GM18505 (cell line): Measurements from ENCODE around the gene GRK7.
"Not testable (repeated sequence)": the region's sequence is repeated elsewhere in the genome, so short reads cannot be mapped to it uniquely, and the experiment has no call there.

ENCODE experiments used
- ATAC-seq: cut with Tn5 transposase; IDR thresholded peaks from one replicate; pipeline ENCODE4 v1.9.1; 2021; ENCODE audit not compliant: unreplicated experiment
- POLR2A ChIP-seq: IDR thresholded peaks from 4 replicates; pipeline ENCODE4 v1.6.1; 2011; ENCODE audit warnings: borderline replicate concordance; ENCODE audit not compliant: insufficient read depth, insufficient read length; ENCODE audit errors: extremely low read depth

GRK7 gene

GRCh38 chr3:141773676-141774075 lies 10.5 kb downstream of the GRK7 start:
- no peak for TF ChIP-seq POLR2A
- no peak for ATAC-seq

GRCh38 chr3:141776376-141776775 lies 13.2 kb downstream of the GRK7 start:
- TF ChIP-seq POLR2A: no peak
- ATAC-seq: no peak

GRCh38 chr3:141776885-141777284 lies 13.7 kb downstream of the GRK7 start:
- no peak for ATAC-seq
- no peak for TF ChIP-seq POLR2A

GRCh38 chr3:141777957-141778813 lies 15.0 kb downstream of the GRK7 start:
- ATAC-seq: no peak
- no peak for TF ChIP-seq POLR2A

- no peak for ATAC-seq
- no peak for TF ChIP-seq POLR2A
Measured at GRCh38 chr3:141779667-141780066, 16.5 kb downstream of the GRK7 start.

GRCh38 chr3:141782386-141782932 lies 19.3 kb downstream of the GRK7 start:
- TF ChIP-seq POLR2A: no peak
- ATAC-seq: no peak

GRCh38 chr3:141783632-141784031 lies 20.4 kb downstream of the GRK7 start:
- no peak for ATAC-seq
- TF ChIP-seq POLR2A: no peak

GRCh38 chr3:141784096-141784495 lies 20.9 kb downstream of the GRK7 start:
- ATAC-seq: no peak
- no peak for TF ChIP-seq POLR2A

GRCh38 chr3:141784531-141784930 lies 21.3 kb downstream of the GRK7 start:
- TF ChIP-seq POLR2A: no peak
- no peak for ATAC-seq

- no peak for ATAC-seq
- TF ChIP-seq POLR2A: no peak
Measured at GRCh38 chr3:141788149-141788548, 24.9 kb downstream of the GRK7 start.

GRCh38 chr3:141788750-141789149 lies 25.5 kb downstream of the GRK7 start:
- ATAC-seq: not testable (repeated sequence)

GRCh38 chr3:141789281-141789680 lies 26.1 kb downstream of the GRK7 start:
- no peak for ATAC-seq
- no peak for TF ChIP-seq POLR2A

GRCh38 chr3:141790171-141790570 lies 27.0 kb downstream of the GRK7 start:
- no peak for TF ChIP-seq POLR2A
- no peak for ATAC-seq

- no peak for ATAC-seq
- TF ChIP-seq POLR2A: no peak
Measured at GRCh38 chr3:141792495-141792894, 29.3 kb downstream of the GRK7 start.
